Ectodermal cell (in vitro differentiated cells): ENCODE data around the gene ZMYM4.

Experiments used
- H3K27ac ChIP-seq: 2 replicates; pipeline ENCODE4 v1.7.0; 2013; ENCODE audit warnings: mild to moderate bottlenecking, low read depth, low read length; ENCODE audit not compliant: insufficient read depth, poor library complexity, severe bottlenecking
- H3K27me3 ChIP-seq: 2 replicates; pipeline ENCODE4 v1.7.0; 2013; ENCODE audit warnings: mild to moderate bottlenecking, low read length; ENCODE audit not compliant: insufficient read depth, control insufficient read depth, poor library complexity, severe bottlenecking
- H3K36me3 ChIP-seq: one replicate; pipeline ENCODE4 v1.7.0; 2013; ENCODE audit warnings: low read length; ENCODE audit not compliant: control insufficient read depth, insufficient read depth
- H3K4me1 ChIP-seq: one replicate; pipeline ENCODE4 v1.7.0; 2013; ENCODE audit warnings: low read length; ENCODE audit not compliant: control insufficient read depth, insufficient read depth
- H3K4me3 ChIP-seq: 2 replicates; pipeline ENCODE4 v1.7.0; 2013; ENCODE audit warnings: low read depth, low read length, control low read depth; ENCODE audit not compliant: insufficient read depth
- H3K9me3 ChIP-seq: 2 replicates; pipeline ENCODE4 v1.7.0; 2013; ENCODE audit warnings: mild to moderate bottlenecking, low read length, moderate library complexity; ENCODE audit not compliant: control insufficient read depth
- WGBS, 2 experiments: methylation state at CpG; one replicate each; pipeline ENCODE4 v1.1.7; 2013; ENCODE audit warnings: missing lambda C conversion rate in 2 of 2; 5-methylcytosine and 5-hydroxymethylcytosine counted together

ZMYM4 gene

DNA sequence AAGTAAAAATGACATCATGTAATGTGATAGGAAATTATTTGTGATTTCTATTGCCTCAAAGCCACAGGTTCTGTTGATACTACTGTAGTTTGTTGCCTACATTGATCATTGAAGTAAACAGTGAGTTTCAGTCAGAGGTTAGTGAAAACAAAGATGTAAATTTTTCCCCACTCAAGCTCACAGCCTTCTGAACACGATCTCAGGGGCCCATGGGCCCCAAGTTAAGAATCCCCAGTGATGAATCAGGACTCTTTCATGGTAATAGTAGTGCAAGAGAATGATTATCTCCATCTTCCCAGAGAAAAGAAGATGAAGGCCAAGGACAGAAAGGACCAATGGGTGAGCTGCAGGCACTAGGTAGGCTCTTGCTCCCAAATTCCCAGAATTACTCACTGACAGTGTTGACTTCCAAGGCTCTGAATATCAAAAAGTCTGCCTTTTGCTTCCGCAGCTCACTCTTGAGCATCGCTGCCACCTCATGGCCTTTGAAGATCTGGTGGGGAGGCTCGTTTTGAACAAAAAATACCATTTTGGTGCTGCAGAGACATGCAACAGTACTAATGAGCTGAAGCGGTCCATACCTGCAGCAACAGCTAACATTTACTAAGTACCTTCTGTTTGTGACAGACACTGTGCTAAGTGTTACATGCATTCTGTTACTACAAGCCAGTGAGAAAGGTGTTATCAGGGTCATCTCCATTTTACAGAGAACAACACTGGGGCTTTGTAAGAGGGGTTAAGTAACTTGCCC is 175.4 kb downstream of the ZMYM4 start:
- Histone ChIP-seq H3K27me3 (no peaks in the 10 kb centered on the region), H3K9me3 (no peaks in the 10 kb centered on the region), H3K4me3 (no peak overlapping the region), H3K27ac (no peak overlapping the region), H3K36me3 (peaks cover 37% of the 10 kb centered on the region), H3K4me1 (no peaks in the 10 kb centered on the region)
- 88 to 90% methylated on average over 5 of the region's 5 CpGs for WGBS, 2 experiments

DNA sequence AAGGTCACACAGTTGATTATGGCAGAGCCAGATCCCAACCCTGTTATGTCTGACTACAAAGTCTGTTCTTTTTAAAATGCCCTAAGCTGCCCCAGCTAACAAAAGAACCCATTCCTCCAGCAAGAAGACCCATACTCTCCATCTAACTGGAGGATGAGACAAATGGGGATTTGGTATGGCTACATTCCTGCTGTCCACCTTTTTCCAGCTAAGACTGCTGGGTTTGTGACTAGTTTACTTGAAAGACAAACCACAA is 175.9 kb downstream of the ZMYM4 start:
- Histone ChIP-seq H3K9me3 (no peaks in the 10 kb centered on the region), H3K4me3 (no peak overlapping the region), H3K36me3 (peaks cover 41% of the 10 kb centered on the region), H3K27ac (no peak overlapping the region), H3K27me3 (no peaks in the 10 kb centered on the region), H3K4me1 (no peaks in the 10 kb centered on the region)

DNA sequence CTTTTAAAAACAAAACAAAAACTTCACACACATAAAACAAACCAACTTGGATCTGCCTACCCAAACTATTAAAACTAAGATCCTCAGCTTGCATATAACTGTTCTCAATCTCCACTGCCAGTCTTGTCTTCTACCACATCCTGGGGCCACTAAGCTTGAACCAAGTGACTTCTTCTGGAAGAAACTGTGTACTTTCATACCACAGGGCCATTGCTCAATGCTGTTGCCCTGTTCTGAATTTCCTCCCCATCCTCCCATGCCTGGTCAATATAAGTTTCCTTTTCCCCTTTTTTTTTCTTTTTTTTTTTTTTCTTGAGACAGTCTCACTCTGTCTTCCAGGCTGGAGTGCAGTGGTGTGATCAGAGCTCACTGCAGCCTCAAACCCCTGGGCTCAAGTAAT is 178.8 kb downstream of the ZMYM4 start:
- no peaks in the 10 kb centered on the region for H3K27me3 ChIP-seq
- peaks cover 41% of the 10 kb centered on the region for H3K36me3 ChIP-seq
- no peak overlapping the region for H3K27ac ChIP-seq
- no peaks in the 10 kb centered on the region for H3K9me3 ChIP-seq
- H3K4me3 ChIP-seq: no peak overlapping the region
- no peaks in the 10 kb centered on the region for H3K4me1 ChIP-seq

DNA sequence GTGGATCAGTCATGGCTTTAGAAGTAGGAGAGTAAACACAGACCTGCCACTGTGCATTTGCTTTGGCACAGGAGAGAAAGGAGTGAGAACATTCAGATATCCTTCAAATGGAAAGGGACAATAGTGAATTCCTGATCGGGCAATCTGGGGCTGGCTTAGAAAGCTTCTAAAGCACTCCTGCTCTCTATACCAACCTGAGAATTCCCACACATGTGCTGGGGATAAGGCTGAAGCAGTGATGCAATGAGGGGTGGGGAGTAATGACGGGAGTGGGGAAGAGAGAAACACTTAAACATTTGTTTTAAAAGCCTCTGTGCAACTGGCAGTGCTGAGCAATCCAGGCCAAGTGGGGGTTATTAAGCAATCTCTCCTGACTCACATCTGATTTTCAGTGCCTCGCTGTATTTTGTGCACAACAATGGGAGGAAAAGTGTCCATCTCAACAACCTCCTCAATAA is 179.9 kb downstream of the ZMYM4 start:
- no peak overlapping the region for H3K27ac ChIP-seq
- peaks cover 32% of the 10 kb centered on the region for H3K36me3 ChIP-seq
- H3K4me1 ChIP-seq: no peaks in the 10 kb centered on the region
- 92 to 99% methylated on average over 3 of the region's 3 CpGs for WGBS, 2 experiments
- no peak overlapping the region for H3K4me3 ChIP-seq
- H3K9me3 ChIP-seq: no peaks in the 10 kb centered on the region
- H3K27me3 ChIP-seq: no peaks in the 10 kb centered on the region

DNA sequence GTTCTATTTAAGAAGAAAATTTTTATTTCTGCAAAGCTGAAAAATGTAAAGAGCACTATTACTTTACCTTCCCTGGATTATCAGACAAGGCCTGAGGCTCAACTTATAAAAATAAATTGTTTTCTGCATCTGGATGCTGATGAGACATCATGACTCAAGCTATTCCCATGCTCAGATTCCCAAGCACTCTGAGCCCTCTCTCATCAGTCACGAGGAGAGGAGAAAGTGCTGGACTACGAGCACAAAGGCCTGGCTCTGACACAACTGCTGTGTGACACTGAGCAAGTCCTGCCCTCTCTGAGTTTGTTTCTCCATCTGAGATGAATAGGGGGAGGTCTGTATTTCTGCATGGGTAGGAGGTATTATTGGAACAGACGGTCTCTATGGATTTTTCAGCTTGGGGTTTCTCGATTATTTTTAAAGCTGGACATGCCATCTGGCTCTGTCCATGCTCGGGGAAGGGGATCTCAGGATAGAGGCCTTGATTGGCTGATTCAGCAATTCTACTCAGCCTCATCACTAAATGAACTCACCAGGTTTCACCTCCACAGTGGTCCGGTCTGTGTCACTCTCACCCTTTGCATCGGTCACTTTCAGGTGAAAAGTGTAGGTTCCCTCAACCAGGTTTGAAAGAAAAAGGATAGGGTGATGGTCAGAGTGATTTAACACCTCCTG is 181.0 kb downstream of the ZMYM4 start:
- H3K36me3 ChIP-seq: peaks cover 37% of the 10 kb centered on the region
- 83 to 89% methylated on average over 7 of the region's 7 CpGs for WGBS, 2 experiments

DNA sequence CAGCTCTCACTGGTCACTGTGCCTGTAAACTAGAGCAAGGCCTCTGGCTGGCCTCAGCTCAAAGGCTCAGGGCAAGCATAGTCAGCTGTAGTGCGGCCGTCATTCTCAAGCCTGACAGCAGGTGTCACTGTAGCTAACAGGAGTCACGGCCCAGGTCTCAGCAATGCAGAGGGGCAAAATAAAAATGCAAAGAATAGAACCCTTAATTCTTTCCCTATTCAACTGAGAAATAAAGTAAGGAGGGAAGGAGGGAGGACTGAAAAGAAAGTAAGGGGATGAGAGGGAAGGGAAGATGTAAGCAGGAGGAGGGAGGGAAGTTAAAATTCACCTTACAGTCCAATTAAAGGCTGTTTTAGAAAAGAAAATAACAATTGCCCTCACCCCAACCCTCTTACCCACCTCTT is 182.6 kb downstream of the ZMYM4 start:
- H3K4me1 ChIP-seq: no peaks in the 10 kb centered on the region
- no peaks in the 10 kb centered on the region for H3K27me3 ChIP-seq
- H3K36me3 ChIP-seq: peaks cover 33% of the 10 kb centered on the region
- 5 to 13% methylated on average over 3 of the region's 3 CpGs for WGBS, 2 experiments
- no peaks in the 10 kb centered on the region for H3K9me3 ChIP-seq
- no peak overlapping the region for H3K27ac ChIP-seq
- no peak overlapping the region for H3K4me3 ChIP-seq

More for the DNA sequence above, 181.0 kb downstream of the ZMYM4 start:
- no peak overlapping the region for H3K4me3 ChIP-seq
- no peaks in the 10 kb centered on the region for H3K4me1 ChIP-seq
- H3K9me3 ChIP-seq: no peaks in the 10 kb centered on the region
- H3K27me3 ChIP-seq: no peaks in the 10 kb centered on the region
- H3K27ac ChIP-seq: no peak overlapping the region

DNA sequence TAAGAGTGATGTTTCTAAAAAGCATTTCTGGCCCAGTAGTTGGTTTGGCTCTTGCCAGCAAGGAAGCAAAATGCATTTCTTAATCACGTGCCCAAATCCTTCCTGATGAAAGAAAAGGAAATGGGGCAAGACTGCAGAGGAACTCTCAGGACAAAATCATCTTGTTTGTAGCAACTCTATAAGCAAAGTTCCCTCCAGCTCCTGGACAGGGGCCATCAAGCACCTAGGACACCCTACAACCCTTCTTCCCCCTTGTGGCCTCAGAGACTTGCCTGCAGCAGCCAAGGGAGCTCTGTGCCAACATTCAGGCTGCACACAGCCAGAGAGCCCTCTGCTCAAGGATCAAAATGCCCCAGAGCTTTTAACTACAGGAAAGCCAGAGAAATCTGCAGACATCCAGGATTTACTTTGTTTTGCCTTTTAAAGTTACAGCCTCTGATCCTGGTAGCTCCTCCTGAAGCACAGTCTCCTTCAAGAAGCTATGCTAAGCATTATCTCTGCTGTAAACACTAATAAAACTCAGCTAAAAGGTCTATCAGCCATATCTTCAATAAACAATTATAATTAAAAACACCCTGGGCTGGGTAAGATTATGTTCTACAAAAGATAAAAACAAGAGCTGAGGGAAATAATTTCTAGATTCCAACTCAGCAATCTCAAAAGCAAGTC is 183.7 kb downstream of the ZMYM4 start:
- peaks cover 33% of the 10 kb centered on the region for H3K36me3 ChIP-seq
- no peak overlapping the region for H3K4me3 ChIP-seq
- WGBS, 2 experiments: 88 to 90% methylated on average over 1 of the region's 1 CpG
- no peaks in the 10 kb centered on the region for H3K4me1 ChIP-seq
- no peaks in the 10 kb centered on the region for H3K9me3 ChIP-seq
- no peaks in the 10 kb centered on the region for H3K27me3 ChIP-seq
- H3K27ac ChIP-seq: no peak overlapping the region

DNA sequence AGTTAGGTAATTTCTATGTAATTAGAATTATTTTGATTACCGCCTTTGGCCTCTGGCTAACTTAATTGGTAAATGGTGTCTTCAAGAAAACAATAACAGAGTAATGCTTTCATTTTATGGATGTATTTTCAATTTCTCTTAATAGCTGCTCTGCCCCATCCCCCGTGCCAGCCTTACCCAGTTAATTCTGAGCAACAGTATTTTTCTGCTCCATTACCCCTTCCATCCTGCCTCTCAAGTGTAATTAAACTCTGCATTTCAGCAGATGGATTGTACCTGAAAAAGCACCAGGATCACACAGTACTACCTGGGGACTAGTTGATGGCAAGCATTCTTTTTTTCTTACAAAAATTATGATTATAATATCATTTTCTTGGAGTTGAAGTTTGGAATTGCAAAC is 184.5 kb downstream of the ZMYM4 start:
- Histone ChIP-seq H3K4me1 (no peaks in the 10 kb centered on the region), H3K4me3 (no peak overlapping the region), H3K27ac (no peak overlapping the region), H3K27me3 (no peaks in the 10 kb centered on the region), H3K9me3 (no peaks in the 10 kb centered on the region), H3K36me3 (peaks cover 30% of the 10 kb centered on the region)
- 92 to 100% methylated on average over 2 of the region's 2 CpGs for WGBS, 2 experiments

DNA sequence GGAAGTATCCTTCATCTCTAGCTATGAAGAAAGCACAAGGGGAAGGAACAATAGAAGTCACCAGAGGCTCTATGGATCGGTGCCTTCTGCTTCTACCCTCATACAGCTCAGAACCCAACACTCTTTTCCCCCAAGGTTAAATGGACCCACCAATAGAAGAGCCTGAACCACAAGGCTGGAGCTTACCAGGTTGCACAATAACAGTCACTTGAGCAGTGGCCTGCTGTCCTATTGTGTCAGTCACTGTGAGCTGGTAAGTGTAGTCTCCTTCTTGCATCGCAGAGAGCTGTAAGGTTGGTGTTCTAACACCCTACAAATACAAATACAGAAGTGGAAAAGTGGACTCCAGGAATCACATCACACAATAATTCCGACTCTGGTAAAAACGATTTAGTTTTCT is 185.7 kb downstream of the ZMYM4 start:
- H3K36me3 ChIP-seq: peaks cover 19% of the 10 kb centered on the region
- WGBS, 2 experiments: 97% methylated on average over 4 of the region's 4 CpGs
- H3K27ac ChIP-seq: no peak overlapping the region

DNA sequence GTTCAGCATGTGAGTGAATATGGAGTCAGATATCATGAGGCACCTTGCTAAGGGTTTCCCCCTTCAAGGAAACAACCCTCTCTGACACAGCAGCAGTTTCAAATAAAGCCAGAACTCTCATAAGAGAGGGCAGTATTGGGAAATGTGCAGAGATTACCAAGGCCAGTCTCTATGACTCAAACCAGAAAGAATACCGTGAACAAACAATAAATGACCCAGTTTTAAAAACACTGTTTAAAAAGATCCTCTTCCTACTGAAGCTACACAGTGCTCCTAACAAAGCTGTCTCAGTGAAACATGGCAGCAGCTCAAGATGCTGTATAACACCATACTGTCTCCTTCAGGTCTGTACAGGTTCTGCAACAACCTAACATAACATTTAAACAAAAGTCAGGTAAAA is 186.1 kb downstream of the ZMYM4 start:
- 94 to 97% methylated on average over 1 of the region's 1 CpG for WGBS, 2 experiments
- Histone ChIP-seq H3K27ac (no peak overlapping the region), H3K9me3 (no peaks in the 10 kb centered on the region), H3K36me3 (peaks cover 15% of the 10 kb centered on the region), H3K4me1 (no peaks in the 10 kb centered on the region), H3K4me3 (no peak overlapping the region), H3K27me3 (no peaks in the 10 kb centered on the region)

More for the DNA sequence above, 185.7 kb downstream of the ZMYM4 start:
- H3K9me3 ChIP-seq: no peaks in the 10 kb centered on the region
- no peaks in the 10 kb centered on the region for H3K4me1 ChIP-seq
- H3K4me3 ChIP-seq: no peak overlapping the region
- no peaks in the 10 kb centered on the region for H3K27me3 ChIP-seq
